CD4-positive, alpha-beta T cell treated with Interleukin-6 for 4 hours (primary cell): ENCODE measurements around the gene DPF1.

ENCODE experiments used
- DNase-seq: peaks from one replicate; pipeline ENCODE4 v3.0.0-alpha.2; 2020; ENCODE audit warnings: mixed read lengths

DPF1 gene

GRCh38 chr19:38216785-38217641 lies 7.0 kb downstream of the DPF1 start:
- no peak for DNase-seq

DNA sequence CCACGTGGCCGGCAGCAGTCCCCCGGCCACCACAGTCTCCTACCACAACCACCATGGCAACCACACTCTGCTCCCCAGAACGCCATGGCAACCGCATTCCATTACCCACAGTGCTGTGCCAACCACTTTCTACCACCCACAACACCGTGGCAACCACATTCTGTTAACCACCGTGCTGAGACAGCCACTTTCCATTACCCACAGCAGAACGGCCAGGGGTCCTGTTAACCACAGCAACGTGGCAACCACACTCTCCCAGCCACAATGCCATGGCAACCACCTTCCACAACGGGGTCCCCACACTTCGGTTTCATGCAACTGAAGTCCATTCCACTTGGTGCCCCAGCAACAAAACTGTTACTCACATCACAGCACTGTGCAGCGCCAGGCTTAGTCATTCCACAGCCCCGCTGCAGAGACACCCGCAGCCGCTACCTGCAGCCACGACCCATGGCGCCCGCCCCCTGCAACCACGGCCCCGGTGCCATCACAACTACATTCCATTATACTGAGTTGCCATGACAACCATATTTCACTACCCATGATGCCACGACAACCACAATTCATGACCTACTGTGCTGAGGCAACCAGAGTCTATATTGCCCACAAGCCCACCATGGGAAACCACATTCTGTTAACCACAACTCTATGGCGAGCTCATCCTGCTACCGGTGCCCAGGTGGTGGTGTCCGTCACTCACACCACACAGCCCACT lies 10.0 kb downstream of the DPF1 start:
- peak; percentile 21 for DNase-seq

- no peak for DNase-seq
Observed at GRCh38 chr19:38213469-38213868, 10.6 kb downstream of the DPF1 start.

- DNase-seq: no peak
Observed at GRCh38 chr19:38211766-38212165, 12.3 kb downstream of the DPF1 start.

DNA sequence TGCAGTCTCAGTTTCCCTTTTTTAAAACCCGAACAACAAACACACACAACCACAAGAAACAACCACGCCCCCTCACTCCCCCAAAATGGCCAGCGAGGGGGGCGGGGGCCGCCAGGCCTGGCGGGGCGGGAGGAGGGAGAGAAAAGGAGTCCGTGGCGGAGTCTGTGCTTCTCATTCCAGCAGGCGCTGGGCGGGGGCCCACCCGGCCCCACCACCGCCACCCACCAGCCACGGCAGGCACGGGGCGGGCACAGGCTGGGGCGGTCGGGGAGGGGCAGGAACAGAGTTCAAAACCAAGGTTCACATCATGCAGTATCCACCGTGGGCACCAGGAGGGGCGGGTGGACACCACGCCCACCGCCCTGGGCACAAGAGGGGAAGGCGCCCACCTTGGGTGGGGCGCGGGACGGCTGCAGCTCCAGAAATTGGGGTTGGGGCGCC lies 12.9 kb downstream of the DPF1 start:
- no peak for DNase-seq

DNA sequence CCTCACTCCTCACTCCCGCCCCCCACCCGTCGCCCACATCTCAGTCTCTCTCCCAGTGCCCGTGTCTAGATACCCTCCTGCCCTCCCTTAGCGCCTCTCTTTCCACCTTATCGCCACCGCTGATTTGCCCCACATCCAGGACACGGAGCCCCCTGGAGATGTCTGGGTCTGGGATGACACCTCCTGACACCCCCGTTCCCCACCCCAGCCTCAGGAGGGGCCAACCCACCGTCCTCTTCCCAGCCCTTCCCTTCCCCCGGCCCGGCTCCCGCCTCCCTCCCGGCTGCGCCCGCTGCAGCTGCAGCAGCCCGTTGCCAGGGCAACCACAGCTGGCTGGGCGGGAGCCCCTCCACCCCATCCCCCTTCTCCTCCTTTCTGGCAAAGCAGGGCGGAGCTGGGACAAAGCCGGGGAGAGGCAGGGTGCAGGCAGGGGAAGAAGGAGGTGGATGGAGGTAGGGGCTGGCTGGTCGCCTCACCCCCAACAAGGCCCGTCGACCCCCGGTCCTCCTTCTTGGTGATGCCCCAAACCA lies 13.5 kb downstream of the DPF1 start:
- DNase-seq: no peak

- DNase-seq: no peak
Observed at GRCh38 chr19:38209671-38210457, 14.2 kb downstream of the DPF1 start.

GRCh38 chr19:38209152-38209551 lies 14.9 kb downstream of the DPF1 start:
- no peak for DNase-seq

GRCh38 chr19:38208571-38208970 lies 15.5 kb downstream of the DPF1 start:
- DNase-seq: no peak

GRCh38 chr19:38207543-38207942 lies 16.5 kb downstream of the DPF1 start:
- no peak for DNase-seq

DNA sequence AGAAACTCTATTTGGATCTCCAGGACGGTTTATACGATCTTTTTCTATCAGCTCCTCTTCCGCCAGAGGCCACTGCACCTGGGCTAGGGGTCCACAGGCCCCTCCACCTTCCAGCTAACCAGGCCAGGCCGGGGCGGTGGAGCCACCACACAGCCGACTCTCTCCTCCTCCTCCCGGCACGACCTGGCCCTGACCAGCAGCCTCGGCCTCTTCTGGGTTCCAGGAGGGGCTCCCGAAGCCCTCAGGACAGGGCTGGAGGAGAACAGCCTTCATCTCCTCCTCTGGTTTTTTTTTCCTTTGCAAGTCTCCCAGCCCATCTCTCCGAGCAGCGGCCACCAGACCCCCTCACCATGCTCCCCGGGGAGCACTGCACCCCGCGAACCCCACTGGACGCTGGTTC lies 17.1 kb downstream of the DPF1 start:
- DNase-seq: no peak

GRCh38 chr19:38206006-38206745 lies 17.8 kb downstream of the DPF1 start:
- DNase-seq: no peak

DNA sequence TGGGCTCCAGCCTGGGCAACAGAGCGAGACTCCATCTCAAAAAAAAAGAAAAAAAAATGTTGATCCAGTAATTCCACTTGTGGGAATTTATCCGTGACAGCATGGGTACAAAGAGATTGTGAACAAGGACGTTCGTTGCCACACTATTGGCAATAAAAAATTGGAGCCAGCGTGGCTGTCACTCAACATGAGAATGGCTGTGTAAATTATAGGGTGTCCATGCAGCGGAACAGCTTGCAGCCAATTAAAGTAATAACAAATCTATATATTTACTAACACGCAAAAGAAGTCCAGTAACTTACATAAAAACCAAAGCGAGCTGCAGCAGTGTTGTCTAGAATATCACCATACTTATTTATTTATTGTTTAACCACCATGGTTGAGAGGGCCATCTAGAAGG lies 19.3 kb downstream of the DPF1 start:
- no peak for DNase-seq

GRCh38 chr19:38204096-38204495 lies 19.9 kb downstream of the DPF1 start:
- DNase-seq: no peak

DNA sequence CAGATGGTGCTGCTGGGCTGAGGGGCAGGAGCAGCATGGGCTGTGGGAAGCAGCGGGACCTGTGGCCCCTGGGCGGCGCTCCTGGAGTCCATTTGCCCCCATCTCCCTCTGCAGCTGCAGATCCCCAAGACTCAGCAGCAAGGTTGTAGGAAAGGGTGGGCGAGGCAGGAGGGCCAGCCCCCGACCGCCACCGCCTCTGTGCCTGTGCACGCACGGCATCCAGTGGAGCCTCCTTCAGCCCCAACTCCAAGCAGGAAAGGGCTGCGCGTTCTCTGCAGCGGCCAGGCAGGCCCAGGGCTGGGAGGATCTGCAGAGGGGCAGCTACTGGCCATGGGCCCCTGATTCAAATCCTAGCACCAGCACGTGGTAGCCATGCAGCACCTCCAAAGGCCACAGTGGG lies 20.8 kb downstream of the DPF1 start:
- DNase-seq: no peak

DNA sequence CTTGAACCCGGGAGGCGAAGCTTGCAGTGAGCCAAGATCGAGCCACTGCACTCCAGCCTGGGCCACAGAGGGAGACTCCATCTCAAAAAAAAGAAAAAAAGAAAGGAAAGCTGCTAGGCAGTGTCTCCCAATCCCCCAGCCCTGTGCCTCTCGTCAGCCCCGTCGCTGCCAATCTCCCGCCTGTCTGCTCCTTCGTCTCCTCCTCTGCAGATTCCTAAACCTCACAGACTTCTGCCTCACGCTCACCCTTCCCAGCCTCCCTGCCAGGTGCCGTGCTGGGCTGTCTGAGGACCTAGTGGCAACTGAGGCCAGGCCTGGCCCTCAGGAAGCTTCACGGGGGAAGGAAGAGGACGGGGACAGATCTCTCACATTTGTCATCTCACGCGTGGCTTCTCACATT lies 21.5 kb downstream of the DPF1 start:
- no peak for DNase-seq

- no peak for DNase-seq
Observed at GRCh38 chr19:38201731-38202130, 22.3 kb downstream of the DPF1 start.

GRCh38 chr19:38199340-38199739 lies 24.7 kb downstream of the DPF1 start:
- DNase-seq: no peak

DNA sequence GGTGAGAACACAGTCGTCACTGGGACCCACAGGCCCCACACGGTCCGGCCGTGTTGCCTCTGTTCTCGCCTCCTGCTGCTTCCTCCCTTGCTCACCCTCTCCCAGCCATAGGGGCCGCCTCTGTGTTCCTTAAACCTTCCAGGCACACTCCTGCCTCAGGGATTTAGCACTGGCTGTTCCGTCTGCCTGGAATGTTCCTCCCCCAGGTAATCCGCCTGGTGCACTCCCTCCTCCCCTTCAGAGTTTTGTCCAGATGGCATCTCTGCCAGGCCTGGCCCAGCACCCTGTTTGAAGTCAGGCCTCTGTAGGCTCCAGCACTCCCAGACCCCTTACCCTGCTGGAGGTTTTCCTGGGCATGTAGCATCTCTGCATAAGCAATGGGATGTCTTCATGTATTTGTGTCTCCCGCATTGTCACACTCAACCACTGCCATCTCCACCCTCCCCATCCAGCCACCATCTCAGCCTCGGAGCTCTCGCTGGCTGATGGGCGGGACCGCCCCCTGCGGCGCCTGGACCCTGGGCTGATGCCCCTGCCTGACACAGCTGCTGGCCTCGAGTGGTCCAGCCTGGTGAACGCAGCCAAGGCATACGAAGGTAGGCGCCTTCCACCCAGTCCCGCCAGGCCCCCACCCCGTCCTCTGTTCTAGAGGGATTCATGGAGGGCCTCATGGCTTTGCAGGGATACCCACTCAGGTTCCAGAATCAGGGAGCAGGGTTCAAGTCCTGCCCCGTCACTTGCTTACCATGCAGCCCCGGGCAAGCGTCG lies 25.9 kb downstream of the DPF1 start:
- no peak for DNase-seq

- no peak for DNase-seq
Observed at GRCh38 chr19:38196948-38197656, 26.9 kb downstream of the DPF1 start.

GRCh38 chr19:38196245-38196837 lies 27.7 kb downstream of the DPF1 start:
- no peak for DNase-seq
